Activated T-helper 1 cell treated with anti-CD3 and anti-CD28 coated beads, Interleukin-12 subunit alpha, Interleukin-12 subunit beta, Interleukin-2, Interleukin-4 antibody, amounts not matched to agents 30 ng/mL and 10 ng/mL and 1 ng/mL, durations not matched to agents 14 hours and 24 hours and 36 hours (primary cell): ENCODE data around the gene FTCD. TPM values are rescaled to one million over a fixed set of nuclear protein-coding genes. Genes with fewer than 3 reads are reported as not detected.
"Not testable (repeated sequence)": the region's sequence is repeated elsewhere in the genome, so short reads cannot be mapped to it uniquely, and the experiment has no call there.

Experiments used
- DNase-seq: peaks from one replicate; pipeline ENCODE4 v3.0.0; 2021; ENCODE audit warnings: low spot score
- H3K27ac Mint-ChIP-seq: one replicate; pipeline ENCODE4 v1.8.0; 2021; ENCODE audit warnings: mild to moderate bottlenecking, mixed read lengths
- H3K27me3 Mint-ChIP-seq: one replicate; pipeline ENCODE4 v1.8.0; 2022; ENCODE audit warnings: mild to moderate bottlenecking, moderate library complexity, mixed read lengths; ENCODE audit not compliant: insufficient read depth
- H3K36me3 Mint-ChIP-seq: one replicate; pipeline ENCODE4 v1.8.0; 2021; ENCODE audit warnings: low read depth, mixed read lengths
- H3K4me1 Mint-ChIP-seq: one replicate; pipeline ENCODE4 v1.8.0; 2021; ENCODE audit warnings: low read depth, mixed read lengths
- H3K4me3 Mint-ChIP-seq: one replicate; pipeline ENCODE4 v1.8.0; 2021; ENCODE audit warnings: mild to moderate bottlenecking, moderate library complexity, mixed read lengths
- H3K9me3 Mint-ChIP-seq: one replicate; pipeline ENCODE4 v1.8.0; 2021; ENCODE audit warnings: mixed read lengths
- intact Hi-C: fragments of 100-400 bp; cut with micrococcal nuclease; formaldehyde crosslinking; loops from one replicate; pipeline ENCODE4 v1.15.1; 2024
- total RNA-seq: library from RNA; stranded (reverse); gene quantifications from 2 replicates; pipeline ENCODE4 v1.2.3, GENCODE V29; 2022

The FTCD gene
- total RNA-seq, 1 donor from 2014 or later, result 0.62 TPM

DNA sequence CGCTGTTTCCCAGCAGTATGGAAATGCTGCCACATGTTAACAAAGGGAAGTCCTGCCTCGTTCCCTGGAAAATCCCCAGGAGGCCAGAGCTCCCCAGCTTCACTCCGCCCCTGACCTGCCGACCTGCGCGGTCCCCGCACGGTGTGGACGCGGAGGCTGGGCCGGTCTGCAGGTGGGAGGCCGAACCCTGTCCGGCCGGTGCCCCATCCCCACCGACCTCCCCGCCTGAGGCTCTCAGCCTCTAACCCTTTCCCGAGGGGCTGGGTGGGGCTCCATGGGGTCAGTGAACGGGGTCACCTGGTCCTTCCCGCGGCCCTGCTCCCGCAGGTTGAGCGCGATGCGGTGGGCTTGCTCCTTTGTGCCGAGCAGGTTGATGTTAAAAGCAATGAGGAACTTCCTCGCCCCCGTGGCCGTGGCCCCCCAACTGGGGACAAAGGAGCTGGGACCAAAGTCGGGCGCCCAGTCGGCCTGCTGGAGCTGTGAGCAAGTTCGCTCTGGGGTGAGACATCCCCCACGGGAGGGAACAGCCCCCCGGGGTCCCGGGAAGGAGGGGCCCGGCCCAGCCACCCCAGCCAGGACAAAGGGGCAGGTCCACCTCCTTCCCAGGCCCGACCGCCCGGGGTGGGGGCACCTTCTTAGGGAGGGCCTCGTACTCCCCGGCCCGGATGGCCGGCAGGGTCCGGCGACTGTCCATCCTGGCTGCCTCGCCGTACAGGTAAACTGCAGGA, 4.0 kb downstream of the FTCD start:
- no peaks in the 10 kb centered on the region for H3K9me3 Mint-ChIP-seq
- H3K4me1 Mint-ChIP-seq, result no peaks in the 10 kb centered on the region
- no peak overlapping the region for H3K4me3 Mint-ChIP-seq
- intact Hi-C loops, result no loop called here
- DNase-seq, result no peak
- no peaks in the 10 kb centered on the region for H3K27me3 Mint-ChIP-seq
- H3K36me3 Mint-ChIP-seq, result no peaks in the 10 kb centered on the region
- no peak overlapping the region for H3K27ac Mint-ChIP-seq

- Mint-ChIP-seq H3K36me3 (no peaks in the 10 kb centered on the region), H3K9me3 (no peaks in the 10 kb centered on the region), H3K4me1 (no peaks in the 10 kb centered on the region), H3K27ac (no peak overlapping the region), H3K4me3 (no peak overlapping the region), H3K27me3 (no peaks in the 10 kb centered on the region)
- intact Hi-C loops, result no loop called here
- DNase-seq, result no peak
These were observed 4.8 kb downstream of the FTCD start for GRCh38 chr21:46150491-46151121.

DNA sequence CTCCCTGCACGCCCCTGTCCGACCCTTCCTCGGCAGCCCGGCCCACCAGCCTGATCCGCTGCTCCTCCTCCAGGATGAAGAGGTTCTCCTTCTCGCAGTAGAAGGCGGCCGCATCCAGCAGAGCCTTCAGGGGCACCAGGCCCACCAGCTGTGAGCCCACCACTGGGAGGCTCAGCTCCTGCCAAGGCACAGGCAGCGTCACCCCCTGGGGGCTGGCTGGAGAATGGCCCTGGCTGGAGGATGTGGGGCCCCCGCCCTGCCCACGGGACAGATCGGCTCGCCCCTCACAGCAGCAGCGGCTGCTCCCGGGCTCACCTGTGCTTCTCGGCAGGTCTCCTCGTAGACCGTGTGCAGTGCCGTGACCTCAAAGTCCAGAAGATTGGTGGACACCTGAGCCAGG, 5.3 kb downstream of the FTCD start:
- Mint-ChIP-seq H3K4me3 (no peak overlapping the region), H3K4me1 (no peaks in the 10 kb centered on the region), H3K27ac (no peak overlapping the region), H3K36me3 (no peaks in the 10 kb centered on the region), H3K27me3 (no peaks in the 10 kb centered on the region), H3K9me3 (no peaks in the 10 kb centered on the region)
- intact Hi-C loops, result no loop called here
- no peak for DNase-seq

DNA sequence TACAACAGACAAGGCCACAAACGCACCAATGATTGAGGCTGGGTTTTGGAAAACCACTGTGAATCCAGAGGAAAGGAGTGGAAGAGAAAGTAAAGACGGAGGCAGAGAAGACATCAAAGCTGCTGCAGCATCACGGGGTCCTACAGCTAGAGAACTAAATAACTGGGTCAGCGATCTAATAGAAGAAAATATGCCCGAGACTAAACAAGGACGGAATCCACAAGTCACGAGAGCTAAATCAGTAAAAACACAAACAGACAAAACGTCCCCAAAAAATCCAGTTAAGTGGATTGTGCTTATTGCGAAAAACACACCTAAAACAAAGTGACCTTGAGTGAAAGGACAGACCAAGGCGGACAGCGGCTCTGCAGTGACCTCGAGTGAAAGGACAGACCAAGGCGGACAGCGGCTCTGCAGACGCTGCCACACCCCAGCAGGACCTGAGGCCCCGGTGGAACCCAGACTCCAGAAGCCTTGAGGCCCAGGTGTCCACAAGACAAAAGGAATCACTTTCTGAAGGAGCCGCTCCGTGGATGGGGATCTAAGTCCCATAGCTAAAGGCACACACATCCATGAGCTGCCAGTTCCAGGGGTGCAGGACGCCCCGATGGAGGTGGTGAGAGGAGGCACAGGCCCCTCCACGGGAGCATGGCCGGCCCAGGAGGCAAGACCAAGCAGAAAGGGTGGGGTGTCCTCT, 6.0 kb downstream of the FTCD start:
- intact Hi-C loops, result no loop called here
- Mint-ChIP-seq H3K4me3 (no peak overlapping the region), H3K4me1 (no peaks in the 10 kb centered on the region), H3K9me3 (no peaks in the 10 kb centered on the region), H3K27me3 (no peaks in the 10 kb centered on the region), H3K36me3 (no peaks in the 10 kb centered on the region), H3K27ac (peak overlapping the region; percentile 51)
- no peak for DNase-seq

DNA sequence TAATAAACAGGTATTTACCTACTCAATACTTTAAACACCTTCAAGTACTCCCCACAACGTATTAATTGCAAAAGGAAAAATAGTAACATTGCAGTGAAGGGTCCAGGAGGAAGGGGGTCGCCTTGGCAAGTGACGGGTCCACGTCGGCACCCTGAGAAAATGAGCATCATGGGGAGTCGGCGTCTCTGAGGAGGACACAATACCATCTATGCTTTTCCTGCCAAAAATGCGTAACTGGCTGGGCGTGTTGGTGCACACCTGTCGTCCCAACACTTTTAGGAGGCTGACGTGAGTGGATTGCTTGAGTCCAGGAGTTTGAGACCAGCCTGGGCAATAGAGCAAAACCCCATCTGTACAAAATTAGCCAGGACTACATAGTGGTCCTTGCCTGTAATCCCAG, 7.3 kb downstream of the FTCD start:
- Mint-ChIP-seq H3K4me1 (peaks cover 8% of the 10 kb centered on the region), H3K9me3 (no peaks in the 10 kb centered on the region), H3K27ac (no peak overlapping the region), H3K36me3 (no peaks in the 10 kb centered on the region), H3K27me3 (no peaks in the 10 kb centered on the region), H3K4me3 (peak overlapping the region; percentile 5)
- intact Hi-C loops, result no loop called here
- DNase-seq, result no peak

DNA sequence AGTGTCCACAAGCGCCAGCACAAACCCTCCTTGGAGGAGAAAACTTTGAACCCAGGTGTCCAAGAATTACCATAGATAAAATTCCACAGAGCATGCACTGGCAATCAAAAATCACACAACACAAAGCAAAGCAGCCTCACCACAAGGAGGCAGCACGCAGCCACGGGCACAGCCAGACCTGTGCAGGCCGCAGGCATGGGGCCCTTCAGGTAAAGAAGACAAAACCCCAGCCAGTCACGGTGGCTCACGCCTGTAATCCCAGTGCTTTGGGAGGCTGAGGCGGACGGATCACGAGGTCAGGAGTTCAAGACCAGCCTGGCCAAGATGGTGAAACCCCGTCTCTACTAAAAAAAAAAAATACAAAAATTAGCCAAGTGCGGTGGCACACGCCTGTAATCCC, 8.0 kb downstream of the FTCD start:
- peak; percentile 23 for DNase-seq
- intact Hi-C loops, H3K4me3 Mint-ChIP-seq, H3K9me3 Mint-ChIP-seq, H3K36me3 Mint-ChIP-seq, H3K27me3 Mint-ChIP-seq, H3K27ac Mint-ChIP-seq, H3K4me1 Mint-ChIP-seq: not testable (repeated sequence)

- H3K27ac Mint-ChIP-seq, result no peak overlapping the region
- H3K9me3 Mint-ChIP-seq, result no peaks in the 10 kb centered on the region
- no peak for DNase-seq
- peaks cover 8% of the 10 kb centered on the region for H3K4me1 Mint-ChIP-seq
- H3K4me3 Mint-ChIP-seq, result no peak overlapping the region
- H3K27me3 Mint-ChIP-seq, result no peaks in the 10 kb centered on the region
- intact Hi-C loops, result no loop called here
- H3K36me3 Mint-ChIP-seq, result no peaks in the 10 kb centered on the region
These were observed 8.5 kb downstream of the FTCD start for GRCh38 chr21:46146856-46147255.

DNA sequence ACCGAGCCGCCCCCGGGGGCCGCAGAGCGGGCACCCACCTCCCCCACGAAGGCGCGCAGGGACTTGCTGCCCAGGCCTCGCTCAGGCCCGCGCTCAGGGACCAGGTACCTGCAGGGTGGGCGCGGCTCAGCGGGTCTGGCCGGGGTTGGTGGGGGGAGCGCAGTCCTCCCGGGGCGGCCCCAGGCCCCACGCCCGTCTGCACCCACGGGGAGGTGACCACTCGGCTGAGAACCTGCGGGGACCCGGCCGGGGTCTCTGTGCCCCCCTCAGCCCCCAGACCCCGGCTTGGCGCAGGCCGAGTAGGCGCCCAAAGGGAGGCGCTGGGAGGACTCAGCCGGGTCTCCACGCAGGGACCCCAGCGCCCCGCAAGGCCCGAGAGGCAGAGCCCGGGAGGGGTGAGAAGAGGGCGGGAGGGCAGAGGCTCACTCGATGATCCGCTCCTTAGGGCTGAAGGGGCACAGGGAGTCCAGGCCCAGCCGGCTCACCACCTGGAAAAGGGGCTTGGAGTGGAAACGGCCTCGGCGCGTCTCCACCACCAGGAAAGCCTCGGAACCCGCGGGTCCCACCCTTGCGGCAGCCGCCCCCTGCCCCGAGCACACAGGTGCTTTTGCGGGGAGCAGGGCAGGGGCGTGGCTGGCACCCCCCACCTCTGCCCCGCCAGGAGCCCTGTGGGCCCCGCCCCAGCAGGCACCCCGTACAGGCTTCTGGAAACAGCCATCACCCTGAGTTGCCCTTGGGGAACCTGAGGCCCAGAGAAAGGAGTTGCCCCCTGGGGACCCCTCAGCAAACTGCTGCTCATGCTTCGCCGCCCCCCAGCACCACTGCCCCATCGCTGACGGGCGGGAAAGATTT, 9.3 kb downstream of the FTCD start:
- no peak overlapping the region for H3K4me3 Mint-ChIP-seq
- no peaks in the 10 kb centered on the region for H3K9me3 Mint-ChIP-seq
- intact Hi-C loops, result no loop called here
- no peak overlapping the region for H3K27ac Mint-ChIP-seq
- no peaks in the 10 kb centered on the region for H3K27me3 Mint-ChIP-seq
- DNase-seq, result no peak
- H3K4me1 Mint-ChIP-seq, result peaks cover 8% of the 10 kb centered on the region
- H3K36me3 Mint-ChIP-seq, result no peaks in the 10 kb centered on the region

GRCh38 chr21:46145159-46145839, 10.1 kb downstream of the FTCD start:
- no peak overlapping the region for H3K27ac Mint-ChIP-seq
- H3K4me3 Mint-ChIP-seq, result no peak overlapping the region
- no peaks in the 10 kb centered on the region for H3K9me3 Mint-ChIP-seq
- H3K4me1 Mint-ChIP-seq, result peaks cover 8% of the 10 kb centered on the region
- H3K27me3 Mint-ChIP-seq, result no peaks in the 10 kb centered on the region
- DNase-seq, result no peak
- intact Hi-C loops, result no loop called here
- no peaks in the 10 kb centered on the region for H3K36me3 Mint-ChIP-seq

DNA sequence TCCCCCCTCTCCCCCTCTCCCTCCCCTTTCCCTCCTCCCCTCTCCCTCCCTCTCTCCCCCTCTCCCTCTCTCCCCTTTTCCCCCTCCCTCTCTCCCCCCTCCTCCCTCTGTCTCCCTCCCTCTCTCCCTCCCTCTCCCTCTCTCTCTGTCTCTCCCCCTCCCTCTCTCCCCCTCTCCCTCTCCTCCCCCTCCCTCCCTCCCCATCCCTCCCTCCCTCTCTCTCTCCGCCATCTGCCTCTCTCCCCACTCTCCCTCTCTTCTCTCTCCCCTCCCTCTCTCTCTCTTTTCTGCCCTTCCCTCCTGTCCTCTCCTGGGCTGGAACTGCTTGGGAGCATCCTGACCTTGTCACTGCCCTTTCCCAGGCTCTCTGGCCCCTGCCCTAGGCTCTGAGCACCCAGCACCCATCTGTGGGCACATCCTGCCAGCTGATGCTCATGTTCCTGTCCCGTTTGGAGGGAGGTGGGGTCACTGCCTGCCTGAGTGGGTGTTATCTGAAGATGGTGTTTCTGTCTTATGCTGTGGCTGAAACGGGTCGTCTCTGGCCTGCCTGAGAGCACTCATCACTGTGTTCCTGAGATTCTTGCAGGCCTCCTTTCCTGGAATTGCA, 10.8 kb downstream of the FTCD start:
- DNase-seq, result no peak
- intact Hi-C loops, result loop anchor here (1.0 to 5.0 kb wide), 2 partner anchors 143 to 171 kb away; partner anchors contain the start of genes MCM3AP and YBEY
- no peak overlapping the region for H3K4me3 Mint-ChIP-seq
- H3K36me3 Mint-ChIP-seq, result no peaks in the 10 kb centered on the region
- H3K4me1 Mint-ChIP-seq, result peaks cover 8% of the 10 kb centered on the region
- no peaks in the 10 kb centered on the region for H3K9me3 Mint-ChIP-seq
- no peaks in the 10 kb centered on the region for H3K27me3 Mint-ChIP-seq
- peak overlapping the region; percentile 70 for H3K27ac Mint-ChIP-seq

GRCh38 chr21:46142582-46143473, 12.6 kb downstream of the FTCD start:
- Mint-ChIP-seq H3K27me3 (no peaks in the 10 kb centered on the region), H3K27ac (no peak overlapping the region), H3K9me3 (no peaks in the 10 kb centered on the region), H3K4me1 (peaks cover 8% of the 10 kb centered on the region), H3K36me3 (no peaks in the 10 kb centered on the region), H3K4me3 (no peak overlapping the region)
- intact Hi-C loops, result loop anchor here (1.0 to 5.0 kb wide), 5 partner anchors 41 to 181 kb away; partner anchors contain the start of genes MCM3AP, PCNT, SPATC1L and YBEY
- no peak for DNase-seq
